Gastroesophageal sphincter (tissue), 3 donors: ENCODE data around the gene PZP.
"Not testable (repeated sequence)": the region's sequence is repeated elsewhere in the genome, so short reads cannot be mapped to it uniquely, and the experiment has no call there.

Experiments used
- EP300 ChIP-seq: sonication (generic); formaldehyde crosslinking; IDR thresholded peaks from one replicate; pipeline ENCODE4 v1.6.1; 2017; ENCODE audit warnings: antibody characterized with exemption, mild to moderate bottlenecking
- POLR2A ChIP-seq, 2 donors: fragments of 450-650 bp; IDR thresholded peaks; one replicate each; pipeline ENCODE4 v1.6.1; 2017; ENCODE audit warnings: antibody characterized with exemption in 2 of 2, mild to moderate bottlenecking in 2 of 2, moderate library complexity in 1 of 2
- TF ChIP-seq, protein P1 (sequence below), 4 experiments: fragments of 200-600 bp in 2 of 4; fragments of 450-650 bp in 2 of 4; sonication (generic) in 1 of 4; IDR thresholded peaks; one replicate each; pipeline ENCODE4 v1.5.1; 2017 to 2019; ENCODE audit warnings: antibody characterized with exemption in 4 of 4, mild to moderate bottlenecking in 2 of 4, moderate library complexity in 2 of 4

GRCh38 chr12:9221011-9221410 lies 12.8 kb upstream of the PZP start:
- TF ChIP-seq EP300; POLR2A (IDR thresholded peaks at IDR 0.05): not testable (repeated sequence)
- TF ChIP-seq, protein P1, sequence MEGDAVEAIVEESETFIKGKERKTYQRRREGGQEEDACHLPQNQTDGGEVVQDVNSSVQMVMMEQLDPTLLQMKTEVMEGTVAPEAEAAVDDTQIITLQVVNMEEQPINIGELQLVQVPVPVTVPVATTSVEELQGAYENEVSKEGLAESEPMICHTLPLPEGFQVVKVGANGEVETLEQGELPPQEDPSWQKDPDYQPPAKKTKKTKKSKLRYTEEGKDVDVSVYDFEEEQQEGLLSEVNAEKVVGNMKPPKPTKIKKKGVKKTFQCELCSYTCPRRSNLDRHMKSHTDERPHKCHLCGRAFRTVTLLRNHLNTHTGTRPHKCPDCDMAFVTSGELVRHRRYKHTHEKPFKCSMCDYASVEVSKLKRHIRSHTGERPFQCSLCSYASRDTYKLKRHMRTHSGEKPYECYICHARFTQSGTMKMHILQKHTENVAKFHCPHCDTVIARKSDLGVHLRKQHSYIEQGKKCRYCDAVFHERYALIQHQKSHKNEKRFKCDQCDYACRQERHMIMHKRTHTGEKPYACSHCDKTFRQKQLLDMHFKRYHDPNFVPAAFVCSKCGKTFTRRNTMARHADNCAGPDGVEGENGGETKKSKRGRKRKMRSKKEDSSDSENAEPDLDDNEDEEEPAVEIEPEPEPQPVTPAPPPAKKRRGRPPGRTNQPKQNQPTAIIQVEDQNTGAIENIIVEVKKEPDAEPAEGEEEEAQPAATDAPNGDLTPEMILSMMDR (IDR thresholded peaks at IDR 0.05), result not testable (repeated sequence)
